Activated T-helper 9 cell treated with anti-CD3 and anti-CD28 coated beads, Interleukin-2, amount 50 U/mL, for 16 hours (primary cell): ENCODE measurements around the gene ANKEF1.
"Not testable (repeated sequence)": the region's sequence is repeated elsewhere in the genome, so short reads cannot be mapped to it uniquely, and the experiment has no call there.

Experiments used
- DNase-seq: peaks from one replicate; pipeline ENCODE4 v3.0.0-alpha.2; 2020; ENCODE audit warnings: low read depth

Gene ANKEF1

GRCh38 chr20:10033905-10034650, 709 bp upstream of the ANKEF1 start:
- DNase-seq = no peak

GRCh38 chr20:10036321-10036720, 1.5 kb downstream of the ANKEF1 start:
- not testable (repeated sequence) for DNase-seq

- DNase-seq = no peak
Measured at GRCh38 chr20:10040070-10040975, 5.5 kb downstream of the ANKEF1 start.

GRCh38 chr20:10042086-10042485, 7.3 kb downstream of the ANKEF1 start:
- no peak for DNase-seq

GRCh38 chr20:10047427-10047826, 12.6 kb downstream of the ANKEF1 start:
- no peak for DNase-seq

- no peak for DNase-seq
Measured at GRCh38 chr20:10051185-10051584, 16.4 kb downstream of the ANKEF1 start.

- DNase-seq = no peak
Measured at GRCh38 chr20:10059006-10059405, 24.2 kb downstream of the ANKEF1 start.

- DNase-seq = no peak
Measured at GRCh38 chr20:10060226-10060625, 25.4 kb downstream of the ANKEF1 start.

- DNase-seq = no peak
Measured at GRCh38 chr20:10061641-10062040, 26.9 kb downstream of the ANKEF1 start.

GRCh38 chr20:10063482-10063881, 28.7 kb downstream of the ANKEF1 start:
- DNase-seq = no peak

- no peak for DNase-seq
Measured at GRCh38 chr20:10064611-10065010, 29.8 kb downstream of the ANKEF1 start.

GRCh38 chr20:10065154-10065833, 30.5 kb downstream of the ANKEF1 start:
- DNase-seq = no peak

- DNase-seq = no peak
Measured at GRCh38 chr20:10067321-10067720, 32.5 kb downstream of the ANKEF1 start.

- no peak for DNase-seq
Measured at GRCh38 chr20:10074513-10074912, 39.7 kb downstream of the ANKEF1 start.

- DNase-seq = no peak
Measured at GRCh38 chr20:10075606-10076005, 40.8 kb downstream of the ANKEF1 start.

GRCh38 chr20:10076126-10077080, 41.6 kb downstream of the ANKEF1 start:
- no peak for DNase-seq

GRCh38 chr20:10077081-10077471, 42.3 kb downstream of the ANKEF1 start:
- DNase-seq = no peak

GRCh38 chr20:10077886-10078285, 43.1 kb downstream of the ANKEF1 start:
- no peak for DNase-seq

GRCh38 chr20:10078403-10078802, 43.6 kb downstream of the ANKEF1 start:
- DNase-seq = no peak

GRCh38 chr20:10079964-10080363, 45.2 kb downstream of the ANKEF1 start:
- no peak for DNase-seq

GRCh38 chr20:10080574-10080973, 45.8 kb downstream of the ANKEF1 start:
- no peak for DNase-seq
